HG03571 (cell line): ENCODE measurements around the gene ZMIZ1.
A peak's percentile ranks its signal among the peaks of the same experiment; 100 is the strongest.
"Not testable (repeated sequence)": the region's sequence is repeated elsewhere in the genome, so short reads cannot be mapped to it uniquely, and the experiment has no call there.

Experiments used
- ATAC-seq: cut with Tn5 transposase; IDR thresholded peaks from one replicate; pipeline ENCODE4 v1.9.1; 2021; ENCODE audit not compliant: unreplicated experiment

ZMIZ1 gene

GRCh38 chr10:79335094-79335469 is 266.3 kb downstream of the ZMIZ1 start:
- no peak for ATAC-seq

GRCh38 chr10:79335470-79336235 is 266.9 kb downstream of the ZMIZ1 start:
- ATAC-seq: no peak

GRCh38 chr10:79336276-79336675 is 267.5 kb downstream of the ZMIZ1 start:
- ATAC-seq: no peak

- no peak for ATAC-seq
Measured at GRCh38 chr10:79336739-79337138, 268.0 kb downstream of the ZMIZ1 start.

GRCh38 chr10:79337783-79338469 is 269.2 kb downstream of the ZMIZ1 start:
- not testable (repeated sequence) for ATAC-seq

- ATAC-seq: no peak
Measured at GRCh38 chr10:79339266-79339665, 270.5 kb downstream of the ZMIZ1 start.

GRCh38 chr10:79340646-79341244 is 272.0 kb downstream of the ZMIZ1 start:
- ATAC-seq: no peak

GRCh38 chr10:79342295-79342761 is 273.6 kb downstream of the ZMIZ1 start:
- ATAC-seq: no peak

GRCh38 chr10:79342811-79343561 is 274.2 kb downstream of the ZMIZ1 start:
- no peak for ATAC-seq

GRCh38 chr10:79344502-79345195 is 275.9 kb downstream of the ZMIZ1 start:
- ATAC-seq: no peak

GRCh38 chr10:79345241-79346011 is 276.7 kb downstream of the ZMIZ1 start:
- ATAC-seq: no peak

GRCh38 chr10:79346012-79346340 is 277.2 kb downstream of the ZMIZ1 start:
- no peak for ATAC-seq

GRCh38 chr10:79346388-79347225 is 277.8 kb downstream of the ZMIZ1 start:
- ATAC-seq: no peak

GRCh38 chr10:79347226-79347893 is 278.6 kb downstream of the ZMIZ1 start, which contains the start of gene PPIF:
Gene PPIF (plus strand): TSS chr10:79347469. CDS start chr10:79347549, 80 bp downstream.
- peak; percentile 78 for ATAC-seq

GRCh38 chr10:79347894-79348639 is 279.3 kb downstream of the ZMIZ1 start:
- peak; percentile 67 for ATAC-seq

- ATAC-seq: no peak
Measured at GRCh38 chr10:79348640-79348988, 279.8 kb downstream of the ZMIZ1 start.

GRCh38 chr10:79349072-79349491 is 280.3 kb downstream of the ZMIZ1 start:
- ATAC-seq: no peak
